Measurements from ENCODE around the gene ELOA. TPM values are rescaled to one million over a fixed set of nuclear protein-coding genes. Genes with fewer than 3 reads are reported as not detected.
"Not testable (repeated sequence)": the region's sequence is repeated elsewhere in the genome, so short reads cannot be mapped to it uniquely, and the experiment has no call there.

The ELOA gene
- total RNA-seq, 1 donor from 2014 or later = 30.4 TPM

DNA sequence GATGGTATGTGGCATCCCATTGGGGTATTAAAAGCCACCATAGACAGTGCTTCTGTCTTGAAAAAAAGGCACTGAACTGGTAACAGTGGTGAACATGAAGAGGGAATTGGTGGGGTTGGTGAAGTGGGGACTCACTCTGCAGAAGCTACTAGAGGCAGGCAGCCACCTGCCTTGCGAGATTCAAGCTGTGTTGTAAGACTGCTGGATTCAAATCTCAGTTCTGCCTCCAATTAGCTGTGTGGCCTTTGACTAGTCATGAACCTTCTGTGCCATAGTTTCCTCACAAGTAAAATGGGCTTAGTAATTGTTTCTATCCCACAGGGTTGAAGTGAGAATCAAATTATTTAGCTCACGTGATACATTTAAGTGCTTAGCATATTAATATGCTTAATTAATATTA is 16.6 kb upstream of the ELOA start:
- TF ChIP-seq CTCF (IDR thresholded peaks at IDR 0.05; ENCODE audit: unreplicated experiment) = no peak
- H3K27ac Mint-ChIP-seq = no peak overlapping the region
- no peak overlapping the region for H3K4me3 Mint-ChIP-seq
- no peaks in the 10 kb centered on the region for H3K4me1 Mint-ChIP-seq
- peaks cover 2% of the 10 kb centered on the region for H3K36me3 Mint-ChIP-seq
- no peaks in the 10 kb centered on the region for H3K9me3 Mint-ChIP-seq
- no peak for DNase-seq (ENCODE audit: low spot score in 2 of 2, unreplicated experiment in 2 of 2)
- H3K27me3 Mint-ChIP-seq (ENCODE audit: low read depth) = no peaks in the 10 kb centered on the region

DNA sequence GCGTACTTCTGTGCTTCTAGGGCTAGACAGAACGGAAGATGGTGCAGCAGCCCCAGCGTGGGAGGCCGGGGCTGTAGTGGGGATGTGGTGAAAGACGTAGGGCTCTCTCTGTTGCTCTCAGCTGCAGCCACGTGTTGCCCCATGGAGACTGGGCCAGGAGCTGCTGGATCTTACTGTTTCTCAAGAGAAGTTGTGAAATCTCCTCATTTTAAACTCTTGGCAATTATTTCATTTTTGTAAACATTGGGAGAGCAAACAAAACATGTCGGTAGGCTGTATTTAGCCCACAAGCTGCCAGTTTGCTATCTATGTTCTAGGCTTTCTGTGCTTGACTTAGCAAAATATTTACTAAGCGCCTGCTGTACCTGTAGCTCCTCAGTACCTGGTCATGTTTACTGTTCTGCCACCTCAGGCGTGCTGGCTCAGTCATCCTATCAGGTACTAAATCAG is 15.9 kb upstream of the ELOA start:
- Mint-ChIP-seq H3K4me3 (no peak overlapping the region), H3K9me3 (no peaks in the 10 kb centered on the region), H3K36me3 (peaks cover 6% of the 10 kb centered on the region), H3K4me1 (no peaks in the 10 kb centered on the region), H3K27me3 (ENCODE audit: low read depth) (no peaks in the 10 kb centered on the region), H3K27ac (no peak overlapping the region)
- no peak for TF ChIP-seq CTCF (IDR thresholded peaks at IDR 0.05; ENCODE audit: unreplicated experiment)
- no peak for DNase-seq (ENCODE audit: low spot score in 2 of 2, unreplicated experiment in 2 of 2)

DNA sequence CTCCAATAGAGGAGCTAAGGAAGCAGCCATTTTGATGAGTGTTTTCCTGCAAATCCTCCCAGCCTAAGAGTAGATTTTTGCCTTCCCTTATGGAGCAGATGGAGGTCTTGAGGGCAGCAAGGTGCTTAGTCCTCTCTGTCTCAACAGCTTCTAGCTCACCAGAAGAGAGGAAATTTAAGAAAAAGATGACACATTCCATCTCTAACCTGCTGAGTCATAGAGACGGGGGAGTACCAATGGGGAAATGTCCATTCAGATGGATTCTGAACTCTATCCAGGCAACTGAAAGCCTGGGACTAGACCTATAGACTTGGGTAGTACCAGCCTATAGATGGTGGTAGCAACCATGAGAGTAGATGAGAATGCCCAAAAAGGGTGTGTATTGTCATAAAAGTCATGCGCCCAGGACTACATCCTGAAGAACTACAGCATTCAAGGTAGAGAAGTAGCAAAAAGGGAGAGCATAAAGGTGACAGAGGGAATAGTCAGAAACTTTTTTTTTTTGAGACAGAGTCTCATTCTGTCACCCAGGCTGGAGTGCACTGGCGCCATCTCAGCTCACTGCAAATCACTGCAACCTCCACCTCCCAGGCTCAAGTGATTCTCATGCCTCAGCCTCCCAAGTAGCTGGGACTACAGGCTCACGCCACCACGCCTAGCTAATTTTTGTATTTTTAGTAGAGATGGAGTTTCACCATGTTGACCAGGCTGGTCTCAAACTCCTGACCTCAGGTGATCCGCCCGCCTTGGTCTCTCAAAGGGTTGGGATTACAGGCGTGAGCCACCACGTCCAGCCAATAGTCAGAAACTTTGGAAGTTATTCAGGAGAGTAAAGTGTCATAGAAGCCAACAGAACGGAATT is 10.7 kb upstream of the ELOA start:
- no peak overlapping the region for H3K27ac Mint-ChIP-seq
- H3K4me1 Mint-ChIP-seq = no peaks in the 10 kb centered on the region
- peaks cover 10% of the 10 kb centered on the region for H3K36me3 Mint-ChIP-seq
- H3K9me3 Mint-ChIP-seq = no peaks in the 10 kb centered on the region
- no peaks in the 10 kb centered on the region for H3K27me3 Mint-ChIP-seq (ENCODE audit: low read depth)
- no peak for TF ChIP-seq CTCF (IDR thresholded peaks at IDR 0.05; ENCODE audit: unreplicated experiment)
- no peak overlapping the region for H3K4me3 Mint-ChIP-seq
- no peak for DNase-seq (ENCODE audit: low spot score in 2 of 2, unreplicated experiment in 2 of 2)

- not testable (repeated sequence) for H3K4me1 Mint-ChIP-seq
Measured at GRCh38 chr1:23733281-23733680, 10.0 kb upstream of the ELOA start.

GRCh38 chr1:23736437-23737134 is 6.7 kb upstream of the ELOA start:
- Mint-ChIP-seq H3K4me1 (no peaks in the 10 kb centered on the region), H3K27me3 (ENCODE audit: low read depth) (no peaks in the 10 kb centered on the region), H3K27ac (no peak overlapping the region), H3K9me3 (no peaks in the 10 kb centered on the region), H3K4me3 (no peak overlapping the region), H3K36me3 (peaks cover 10% of the 10 kb centered on the region)
- DNase-seq (ENCODE audit: low spot score in 2 of 2, unreplicated experiment in 2 of 2) = no peak
- TF ChIP-seq CTCF (IDR thresholded peaks at IDR 0.05; ENCODE audit: unreplicated experiment) = no peak

More at GRCh38 chr1:23733281-23733680, 10.0 kb upstream of the ELOA start:
- not testable (repeated sequence) for H3K27ac Mint-ChIP-seq; H3K9me3 Mint-ChIP-seq; H3K4me3 Mint-ChIP-seq; H3K27me3 Mint-ChIP-seq (ENCODE audit: low read depth); DNase-seq (ENCODE audit: low spot score in 2 of 2, unreplicated experiment in 2 of 2); H3K36me3 Mint-ChIP-seq

DNA sequence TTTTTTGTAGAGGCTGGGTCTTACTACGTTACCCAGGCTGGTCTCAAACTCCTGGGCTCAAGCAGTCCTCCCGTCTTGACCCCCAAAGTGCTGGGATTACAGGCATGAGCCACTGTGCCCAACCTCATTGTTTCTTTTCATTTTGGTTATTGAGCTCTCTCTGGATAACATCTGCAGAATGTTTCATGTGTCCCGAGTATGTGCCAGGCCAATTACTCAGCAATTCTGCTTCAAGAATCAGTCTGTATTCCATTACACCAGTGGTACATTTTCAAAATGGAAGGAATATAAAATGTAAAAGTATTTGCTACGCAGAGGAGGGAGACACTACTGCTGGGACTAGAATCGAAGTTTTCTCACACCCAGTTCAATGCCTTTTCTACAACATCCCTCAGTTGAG is 1.7 kb upstream of the ELOA start:
- DNase-seq (ENCODE audit: low spot score in 2 of 2, unreplicated experiment in 2 of 2) = no peak
- H3K9me3 Mint-ChIP-seq = no peaks in the 10 kb centered on the region
- no peak overlapping the region for H3K27ac Mint-ChIP-seq
- H3K27me3 Mint-ChIP-seq (ENCODE audit: low read depth) = no peaks in the 10 kb centered on the region
- peak overlapping the region; percentile 83 for H3K4me3 Mint-ChIP-seq
- H3K36me3 Mint-ChIP-seq = no peaks in the 10 kb centered on the region
- H3K4me1 Mint-ChIP-seq = peaks cover 26% of the 10 kb centered on the region
- TF ChIP-seq CTCF (IDR thresholded peaks at IDR 0.05; ENCODE audit: unreplicated experiment) = no peak

All from mesothelial cell of epicardium (in vitro differentiated cells).